Esophagus muscularis mucosa (tissue), 4 donors: ENCODE measurements around the gene ACADSB.

ENCODE experiments used
- CTCF ChIP-seq, 3 experiments: fragments of 200-600 bp in 2 of 3; fragments of 450-650 bp in 1 of 3; sonication (generic) in 2 of 3; IDR thresholded peaks; one replicate each; pipeline ENCODE4 v1.5.1; 2017 to 2019; ENCODE audit warnings: antibody characterized with exemption in 3 of 3, mild to moderate bottlenecking in 2 of 3, moderate library complexity in 1 of 3
- EP300 ChIP-seq: sonication (generic); formaldehyde crosslinking; IDR thresholded peaks from one replicate; pipeline ENCODE4 v1.6.1; 2017; ENCODE audit warnings: antibody characterized with exemption
- POLR2A ChIP-seq: fragments of 450-650 bp; IDR thresholded peaks from one replicate; pipeline ENCODE4 v1.6.1; 2017; ENCODE audit warnings: antibody characterized with exemption, moderate library complexity, mild to moderate bottlenecking, low read depth
- POLR2AphosphoS5 ChIP-seq, 2 donors: sonication (generic); formaldehyde crosslinking; IDR thresholded peaks; one replicate each; pipeline ENCODE4 v1.6.1; 2017; ENCODE audit warnings: antibody characterized with exemption in 2 of 2

- TF ChIP-seq CTCF (IDR thresholded peaks at IDR 0.05): no peak
- TF ChIP-seq POLR2A: no peak
- TF ChIP-seq POLR2AphosphoS5 (IDR thresholded peaks at IDR 0.05): no peak
- TF ChIP-seq EP300: no peak
These were observed 11.3 kb downstream of the ACADSB start for GRCh38 chr10:123019941-123020703.
